Raji (cell line): ENCODE results near the gene KTN1.

Experiments
- POLR2A ChIP-seq: IDR thresholded peaks from 2 replicates; pipeline ENCODE4 v1.6.1; 2011; ENCODE audit warnings: low read depth, low read length, control low read depth; ENCODE audit not compliant: insufficient read depth

KTN1 gene

GRCh38 chr14:55706893-55707292 is 126.9 kb downstream of the KTN1 start:
- TF ChIP-seq POLR2A, result no peak

DNA sequence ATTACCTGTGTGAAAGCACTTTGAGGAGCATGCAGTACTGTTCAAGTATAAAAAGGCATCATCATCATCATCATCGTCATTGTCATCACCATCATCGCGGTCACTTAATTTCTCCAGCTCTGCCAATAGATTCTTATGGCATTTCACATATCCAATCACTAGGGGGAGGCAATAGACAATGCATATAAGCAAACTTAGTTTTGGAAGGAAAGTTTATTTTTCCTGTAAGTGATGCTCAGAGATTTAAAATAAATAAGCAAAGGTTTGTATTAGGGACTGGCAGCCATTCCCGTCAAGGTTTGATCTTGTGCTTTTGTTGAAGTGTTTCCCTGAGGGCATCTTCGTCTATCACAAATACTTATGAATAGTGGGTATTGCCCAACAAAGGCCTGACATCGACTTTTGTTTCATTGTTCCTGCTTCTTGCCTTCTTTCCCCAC is 127.4 kb downstream of the KTN1 start:
- no peak for TF ChIP-seq POLR2A

DNA sequence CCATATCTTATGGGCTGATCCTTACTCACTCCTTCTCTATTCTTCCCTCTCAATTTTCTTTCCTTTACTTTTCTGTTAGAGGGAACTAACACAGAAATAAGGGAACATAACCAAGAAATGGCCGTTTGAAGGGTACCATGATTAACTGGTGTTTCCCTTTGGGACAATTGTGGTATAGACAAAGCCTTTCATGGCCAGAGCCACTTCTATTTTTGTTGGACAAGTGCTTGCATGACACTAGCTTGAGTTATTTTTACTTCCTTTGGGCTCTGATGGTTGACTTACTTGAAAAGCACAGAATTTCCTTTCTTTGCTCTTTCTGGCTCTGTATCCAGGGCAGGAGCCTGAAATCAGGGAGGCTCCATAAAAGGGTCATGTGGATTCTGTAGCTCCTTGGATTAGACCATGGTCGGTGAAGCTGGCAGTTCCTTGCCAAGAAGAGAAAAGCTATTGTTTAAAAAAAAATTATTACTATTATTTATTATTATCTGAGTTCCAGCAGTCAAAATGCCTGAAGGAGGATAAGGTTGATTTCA is 130.6 kb downstream of the KTN1 start:
- TF ChIP-seq POLR2A, result no peak

DNA sequence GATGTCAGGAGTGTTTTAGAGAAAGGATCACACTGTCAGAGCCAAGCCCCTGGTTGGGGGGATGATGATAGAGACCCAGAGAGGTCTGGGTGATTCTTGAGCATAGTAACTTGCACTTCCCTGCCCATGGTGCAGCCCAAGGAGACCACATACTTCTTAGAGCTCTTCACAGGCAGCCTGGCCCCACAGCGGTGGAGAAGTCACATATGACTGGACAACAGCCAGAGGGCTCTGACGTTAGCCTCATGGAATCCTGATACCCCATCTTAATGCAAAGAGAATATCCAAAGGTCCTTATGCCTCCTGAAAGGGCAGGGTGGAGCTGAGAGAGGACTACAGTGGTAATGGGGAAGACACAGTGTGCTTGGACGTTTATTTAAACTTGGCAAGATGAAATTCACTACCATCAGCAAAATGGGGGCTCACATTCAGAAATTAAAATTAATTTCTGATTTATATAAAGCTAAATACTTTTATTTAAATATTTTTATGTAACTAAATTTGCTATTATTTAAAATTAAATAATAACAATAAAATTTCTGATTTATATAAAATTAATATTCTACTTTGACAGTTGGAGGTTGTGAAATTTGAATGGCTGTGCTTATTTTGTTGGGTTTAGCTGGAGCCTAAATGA is 131.3 kb downstream of the KTN1 start:
- no peak for TF ChIP-seq POLR2A

DNA sequence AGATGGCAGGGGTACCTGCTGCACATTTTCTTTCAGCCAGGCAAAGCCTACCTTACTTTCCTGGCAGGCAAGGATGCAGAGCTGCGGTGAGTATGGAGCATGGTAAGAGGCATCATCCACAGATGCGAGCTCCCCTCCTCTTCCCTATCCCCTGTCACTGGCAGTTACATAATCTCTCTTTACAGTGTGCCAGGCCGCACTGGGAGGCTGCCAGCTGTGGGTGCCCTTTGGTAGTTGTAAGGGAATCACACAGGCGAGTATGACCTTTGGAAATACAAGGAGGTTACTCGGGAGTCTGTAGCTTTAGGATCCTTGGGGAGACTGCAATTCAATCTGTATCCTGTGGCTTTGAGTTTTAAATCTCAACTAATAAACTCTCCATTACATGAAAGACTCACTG is 132.5 kb downstream of the KTN1 start:
- no peak for TF ChIP-seq POLR2A

DNA sequence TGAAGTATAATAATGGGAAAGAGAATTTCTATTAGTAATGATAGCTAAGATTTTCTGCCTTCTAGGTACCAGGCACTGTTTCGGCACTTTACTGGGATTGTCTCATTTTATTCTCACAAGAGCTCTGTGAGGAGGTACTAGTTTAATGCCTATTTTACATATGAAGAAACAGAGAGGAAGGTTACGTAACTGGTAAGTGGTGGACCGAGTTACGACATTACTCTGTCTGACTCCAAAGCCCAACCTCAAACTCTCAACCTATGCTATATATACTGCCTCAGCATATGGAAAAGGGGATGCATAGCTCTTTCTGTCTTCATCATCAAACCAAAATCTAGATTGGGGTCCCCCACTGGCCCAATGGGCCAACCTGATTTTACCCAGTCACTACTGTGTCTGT is 133.5 kb downstream of the KTN1 start:
- no peak for TF ChIP-seq POLR2A

DNA sequence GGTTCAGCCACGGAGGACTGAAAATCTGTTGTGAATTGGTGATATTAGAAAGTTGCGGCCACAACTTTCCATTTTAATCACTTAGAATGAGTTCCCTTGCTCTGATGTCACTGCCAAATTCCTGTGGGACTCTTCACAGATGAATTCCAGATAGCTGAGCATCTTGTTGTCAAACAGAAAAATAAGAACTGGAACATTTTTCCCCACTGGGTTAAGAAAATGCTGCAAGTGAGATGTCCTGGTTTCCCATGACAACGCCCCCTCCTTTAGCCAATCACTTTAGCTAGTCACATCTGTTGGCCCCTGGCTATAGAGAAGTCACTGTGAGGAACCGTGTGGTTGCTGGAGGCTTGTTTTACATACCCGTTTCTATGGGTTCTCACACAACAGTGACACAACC is 135.9 kb downstream of the KTN1 start:
- no peak for TF ChIP-seq POLR2A

DNA sequence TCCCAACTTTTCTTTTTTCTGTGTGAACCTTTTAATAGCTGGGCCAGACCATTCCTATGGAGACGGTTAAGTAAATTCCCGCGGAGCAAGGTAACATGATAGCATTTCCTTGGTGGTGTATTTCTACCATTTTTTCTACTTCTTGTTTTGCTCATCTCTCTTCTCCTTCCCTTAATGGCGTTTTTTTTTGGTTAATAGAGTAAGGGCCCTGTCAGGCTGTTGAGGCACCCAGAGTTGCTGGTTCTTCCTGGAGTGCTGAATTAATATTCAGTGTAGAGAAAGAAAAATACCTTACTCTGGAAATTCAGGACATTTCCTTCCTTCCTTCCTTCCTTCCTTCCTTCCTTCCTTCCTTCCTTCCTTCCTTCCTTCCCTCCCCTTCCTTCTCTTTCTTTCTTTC is 137.6 kb downstream of the KTN1 start:
- no peak for TF ChIP-seq POLR2A

GRCh38 chr14:55718551-55718950 is 138.5 kb downstream of the KTN1 start:
- no peak for TF ChIP-seq POLR2A

- TF ChIP-seq POLR2A, result no peak
These were observed 140.8 kb downstream of the KTN1 start for GRCh38 chr14:55720796-55721195.

DNA sequence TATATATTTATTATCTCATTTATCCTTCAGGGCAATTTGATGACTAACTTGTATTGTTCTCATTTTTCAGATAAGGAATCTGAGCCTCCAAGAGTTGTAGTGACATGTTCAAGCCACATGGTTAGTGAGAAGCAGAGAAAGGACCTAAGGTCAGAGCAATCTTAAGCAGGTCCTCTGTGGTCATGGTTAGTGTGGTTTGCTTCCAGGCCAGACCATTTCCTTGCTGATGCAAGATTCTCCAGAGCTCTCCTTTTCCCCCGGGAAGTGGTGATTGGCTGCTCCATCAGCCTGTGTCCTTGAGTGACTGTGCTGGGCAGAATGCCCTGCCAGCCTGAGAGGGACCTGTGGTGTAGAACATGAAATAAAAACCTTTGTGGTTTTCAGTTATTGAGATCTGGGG is 141.3 kb downstream of the KTN1 start:
- TF ChIP-seq POLR2A, result no peak

DNA sequence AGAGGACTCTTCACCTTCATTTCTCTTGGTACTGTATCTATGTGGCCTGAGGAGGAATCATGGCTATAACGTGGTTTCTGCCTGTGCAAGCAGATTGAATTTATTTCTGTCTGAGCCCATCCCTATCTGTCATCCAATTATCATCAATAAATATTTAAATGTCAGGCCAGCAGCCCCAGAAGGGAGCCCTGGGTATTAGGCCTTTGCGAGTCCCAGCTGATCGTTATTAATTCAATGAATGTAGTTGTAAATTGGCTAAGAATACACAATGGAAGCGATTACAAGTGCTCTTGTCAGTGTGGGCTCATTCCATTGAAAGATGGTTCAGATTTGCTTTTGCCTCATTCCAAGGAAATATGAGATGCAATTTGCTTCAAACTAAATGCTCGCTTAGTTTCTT is 142.0 kb downstream of the KTN1 start:
- no peak for TF ChIP-seq POLR2A

- no peak for TF ChIP-seq POLR2A
These were observed 144.7 kb downstream of the KTN1 start for GRCh38 chr14:55724736-55725135.

- no peak for TF ChIP-seq POLR2A
These were observed 150.7 kb downstream of the KTN1 start for GRCh38 chr14:55730592-55731310.

- no peak for TF ChIP-seq POLR2A
These were observed 151.4 kb downstream of the KTN1 start for GRCh38 chr14:55731311-55731872.

GRCh38 chr14:55731881-55732498 is 152.0 kb downstream of the KTN1 start:
- no peak for TF ChIP-seq POLR2A
